Measurements from ENCODE around the gene U2AF1L4.

- TF ChIP-seq, protein P1, sequence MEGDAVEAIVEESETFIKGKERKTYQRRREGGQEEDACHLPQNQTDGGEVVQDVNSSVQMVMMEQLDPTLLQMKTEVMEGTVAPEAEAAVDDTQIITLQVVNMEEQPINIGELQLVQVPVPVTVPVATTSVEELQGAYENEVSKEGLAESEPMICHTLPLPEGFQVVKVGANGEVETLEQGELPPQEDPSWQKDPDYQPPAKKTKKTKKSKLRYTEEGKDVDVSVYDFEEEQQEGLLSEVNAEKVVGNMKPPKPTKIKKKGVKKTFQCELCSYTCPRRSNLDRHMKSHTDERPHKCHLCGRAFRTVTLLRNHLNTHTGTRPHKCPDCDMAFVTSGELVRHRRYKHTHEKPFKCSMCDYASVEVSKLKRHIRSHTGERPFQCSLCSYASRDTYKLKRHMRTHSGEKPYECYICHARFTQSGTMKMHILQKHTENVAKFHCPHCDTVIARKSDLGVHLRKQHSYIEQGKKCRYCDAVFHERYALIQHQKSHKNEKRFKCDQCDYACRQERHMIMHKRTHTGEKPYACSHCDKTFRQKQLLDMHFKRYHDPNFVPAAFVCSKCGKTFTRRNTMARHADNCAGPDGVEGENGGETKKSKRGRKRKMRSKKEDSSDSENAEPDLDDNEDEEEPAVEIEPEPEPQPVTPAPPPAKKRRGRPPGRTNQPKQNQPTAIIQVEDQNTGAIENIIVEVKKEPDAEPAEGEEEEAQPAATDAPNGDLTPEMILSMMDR (IDR thresholded peaks at IDR 0.05): no peak
- no peak for TF ChIP-seq EP300 (IDR thresholded peaks at IDR 0.05)
Measured at GRCh38 chr19:35733180-35734125, 11.8 kb downstream of the U2AF1L4 start.
